Measurements from ENCODE around the gene EDIL3. TPM values are rescaled to one million over a fixed set of nuclear protein-coding genes. Genes with fewer than 3 reads are reported as not detected.
"Not testable (repeated sequence)": the region's sequence is repeated elsewhere in the genome, so short reads cannot be mapped to it uniquely, and the experiment has no call there.

The EDIL3 gene
- total RNA-seq, 1 donor from 2014 or later = 14.4 TPM

DNA sequence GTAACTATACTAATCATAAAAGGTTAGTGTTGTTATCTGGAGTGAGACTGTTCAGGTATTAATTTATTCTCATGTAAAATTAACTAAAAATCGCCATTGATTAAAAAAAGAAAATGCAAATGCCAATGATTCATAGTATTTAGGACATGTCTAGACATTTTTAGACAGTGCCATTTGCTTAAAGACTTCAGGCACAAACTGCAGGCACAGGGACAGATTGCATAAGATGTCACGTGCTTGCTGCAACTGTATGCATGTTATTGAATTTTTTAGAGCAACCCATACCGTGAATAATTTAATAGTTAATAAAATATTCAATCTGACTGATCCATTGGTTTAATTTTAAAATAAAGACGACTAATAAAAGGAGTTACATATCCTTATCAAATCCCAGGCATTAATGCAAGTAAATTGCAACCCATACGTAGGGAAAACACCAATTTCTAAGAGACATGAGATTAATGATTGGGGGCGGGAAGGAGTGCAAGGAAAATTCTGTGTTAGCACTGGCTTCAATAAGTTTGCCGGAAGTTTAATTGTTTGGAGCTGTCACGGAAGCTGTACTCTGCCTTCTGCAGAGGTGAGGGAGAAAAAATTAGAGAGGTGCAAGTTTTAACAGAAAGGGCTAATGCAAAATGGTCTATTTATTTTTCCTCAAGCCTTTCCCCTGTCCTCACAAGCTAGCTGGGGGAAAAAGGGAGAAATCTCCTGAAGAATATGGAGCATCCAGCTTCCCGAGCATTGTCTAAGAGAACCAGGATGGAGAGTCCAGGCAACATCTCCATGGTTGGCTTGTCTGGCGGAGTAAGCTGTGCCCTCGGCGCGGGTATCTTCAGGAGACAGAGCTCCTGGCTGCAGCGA is 2.9 kb downstream of the EDIL3 start:
- DNase-seq (no peak), ATAC-seq (no peak)
- intact Hi-C loops (cut with micrococcal nuclease) = no loop called here

DNA sequence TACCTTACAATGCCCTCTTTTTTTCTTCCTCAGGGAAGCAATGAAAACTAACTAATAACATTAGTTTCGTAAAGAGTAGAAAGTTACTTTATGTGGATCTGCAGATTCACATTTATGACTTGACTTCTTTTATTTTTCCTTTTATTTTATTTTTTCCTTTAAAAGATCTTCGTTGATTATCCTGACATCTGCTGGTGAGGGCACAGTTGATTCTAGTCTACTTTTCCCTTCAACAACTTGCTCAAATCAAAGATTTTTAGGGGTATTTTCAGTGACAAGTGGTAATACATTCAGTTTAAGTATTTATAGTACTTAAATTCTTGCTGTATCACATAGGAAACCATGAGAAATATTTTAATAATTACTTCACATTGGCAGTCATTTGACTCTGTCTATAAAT is 4.9 kb downstream of the EDIL3 start:
- ATAC-seq (no peak), DNase-seq (no peak)
- intact Hi-C loops (cut with micrococcal nuclease) = no loop called here

DNA sequence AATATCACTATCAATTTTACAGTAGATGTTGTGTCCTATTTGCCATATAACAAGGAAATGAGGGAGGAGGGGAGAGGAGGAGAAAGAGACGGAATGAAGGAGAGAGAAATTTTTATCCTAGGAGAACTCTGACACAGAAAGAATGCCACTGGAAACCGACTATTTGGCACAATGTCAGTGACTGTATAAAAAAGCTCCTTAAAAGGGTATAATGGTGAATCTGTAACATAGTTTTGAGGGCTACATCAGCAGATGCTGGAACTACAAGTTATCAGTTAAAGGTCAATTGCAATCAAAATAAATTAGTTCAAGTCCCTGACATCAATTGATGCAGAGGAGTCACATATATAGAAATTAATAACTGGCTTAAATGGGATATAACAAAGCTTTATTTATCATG is 5.7 kb downstream of the EDIL3 start:
- no peak for ATAC-seq
- DNase-seq = no peak
- intact Hi-C loops (cut with micrococcal nuclease) = no loop called here

DNA sequence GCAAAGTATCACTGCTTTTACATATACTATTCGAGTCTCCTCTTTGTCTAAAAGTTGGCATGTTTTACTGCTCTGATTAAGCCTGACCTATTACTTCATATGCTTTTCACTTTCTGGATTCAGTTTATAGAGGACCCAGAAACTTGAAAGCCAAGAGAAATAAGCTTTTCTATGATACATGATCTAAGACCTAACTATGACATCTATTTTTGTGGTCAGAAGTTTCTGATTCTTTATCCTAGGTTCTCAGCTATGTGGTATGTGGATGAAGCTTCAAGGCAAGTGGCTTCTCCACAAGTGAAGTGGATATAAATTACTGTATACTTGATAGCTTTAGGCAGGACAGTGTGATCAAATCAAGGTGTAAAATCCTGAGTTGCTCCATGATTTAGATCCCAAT is 6.3 kb downstream of the EDIL3 start:
- intact Hi-C loops (cut with micrococcal nuclease) = no loop called here
- DNase-seq = no peak
- ATAC-seq = no peak

DNA sequence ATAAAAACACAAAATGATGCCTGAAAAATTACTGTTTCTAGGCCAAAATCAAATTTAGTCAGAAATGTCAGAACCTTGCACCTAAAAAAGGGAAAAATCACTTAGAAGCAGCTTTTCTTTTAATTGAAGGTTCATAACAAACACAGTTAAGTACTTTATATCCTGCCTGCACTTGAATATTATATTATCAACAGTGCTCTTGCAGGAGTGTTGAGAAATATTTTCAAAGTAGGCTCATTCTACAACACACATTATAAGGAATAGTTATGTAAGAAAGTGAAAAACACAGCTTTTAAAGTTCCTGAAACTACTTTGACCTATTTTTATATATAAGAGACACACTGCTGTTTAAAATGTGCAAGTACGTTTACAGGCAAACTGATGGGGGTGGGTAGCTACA is 8.3 kb downstream of the EDIL3 start:
- intact Hi-C loops (cut with micrococcal nuclease) = no loop called here
- no peak for ATAC-seq
- no peak for DNase-seq

DNA sequence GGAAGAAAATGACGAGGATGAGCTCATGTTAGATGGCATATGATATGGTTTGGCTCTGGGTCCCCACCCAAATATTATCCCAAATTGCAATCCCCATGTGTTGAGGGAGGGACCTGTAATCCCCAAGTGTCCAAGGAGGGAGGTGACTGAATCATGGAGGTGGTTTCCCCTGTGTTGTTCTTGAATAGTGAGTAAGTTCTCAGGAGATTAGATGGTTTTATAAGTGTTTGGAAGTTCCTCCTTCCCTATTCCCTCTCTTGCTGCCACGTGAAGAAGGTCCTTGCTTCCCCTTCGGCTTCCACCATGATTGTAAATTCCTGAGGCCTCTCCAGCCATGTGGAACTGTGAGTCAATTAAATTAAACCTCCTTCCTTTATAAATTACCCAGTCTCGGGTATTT is 10.1 kb downstream of the EDIL3 start:
- intact Hi-C loops (cut with micrococcal nuclease) = no loop called here
- ATAC-seq = no peak
- no peak for DNase-seq

DNA sequence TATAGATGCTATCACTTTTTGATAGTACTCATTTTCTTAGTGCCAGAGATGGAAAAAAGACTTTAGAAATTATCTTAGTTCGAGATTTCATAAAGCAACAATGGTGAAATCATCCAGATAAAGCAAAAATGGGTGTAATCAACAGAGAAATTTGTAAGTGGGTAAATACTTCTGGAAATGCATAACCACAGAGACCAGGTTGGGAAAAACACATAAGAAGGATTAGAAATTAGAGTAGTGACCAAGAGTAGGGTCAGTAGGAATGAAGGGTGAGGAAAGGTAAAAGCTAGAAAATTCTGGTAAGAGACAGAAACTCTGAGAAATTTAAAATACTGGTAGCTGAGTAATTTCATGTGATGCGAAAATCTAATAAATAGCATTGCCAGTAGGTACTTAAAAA is 11.2 kb downstream of the EDIL3 start:
- no peak for DNase-seq
- intact Hi-C loops (cut with micrococcal nuclease) = no loop called here
- ATAC-seq = no peak

DNA sequence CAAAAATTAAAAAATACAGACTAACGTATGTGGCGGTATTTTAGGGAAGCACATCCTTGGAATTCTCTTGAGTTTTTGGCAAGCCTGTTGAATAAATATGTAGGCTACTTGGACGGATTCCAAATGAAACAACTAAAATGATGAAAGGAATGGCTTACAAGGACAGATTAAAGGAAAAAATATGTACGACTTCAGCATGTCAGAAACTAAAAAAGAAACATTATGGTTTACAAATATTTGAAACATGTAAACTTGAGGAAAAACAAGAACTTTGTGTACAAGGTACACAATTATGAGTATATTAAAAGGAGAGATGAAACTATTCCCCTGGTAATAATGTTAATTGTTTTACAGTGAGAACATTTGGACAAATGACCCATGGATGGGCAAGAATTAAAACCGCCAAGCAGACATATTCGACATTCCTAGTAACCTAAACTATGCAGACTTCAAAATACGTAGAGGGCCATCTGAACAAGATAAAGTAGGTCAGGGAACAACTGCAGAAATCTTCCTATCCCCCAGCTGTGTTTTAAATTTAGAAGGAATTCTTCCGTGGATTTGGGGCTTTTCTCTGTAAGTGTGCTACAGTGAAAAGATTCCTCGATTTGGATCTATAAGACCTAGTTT is 12.5 kb downstream of the EDIL3 start:
- ATAC-seq (no peak), DNase-seq (no peak)
- intact Hi-C loops (cut with micrococcal nuclease) = no loop called here

DNA sequence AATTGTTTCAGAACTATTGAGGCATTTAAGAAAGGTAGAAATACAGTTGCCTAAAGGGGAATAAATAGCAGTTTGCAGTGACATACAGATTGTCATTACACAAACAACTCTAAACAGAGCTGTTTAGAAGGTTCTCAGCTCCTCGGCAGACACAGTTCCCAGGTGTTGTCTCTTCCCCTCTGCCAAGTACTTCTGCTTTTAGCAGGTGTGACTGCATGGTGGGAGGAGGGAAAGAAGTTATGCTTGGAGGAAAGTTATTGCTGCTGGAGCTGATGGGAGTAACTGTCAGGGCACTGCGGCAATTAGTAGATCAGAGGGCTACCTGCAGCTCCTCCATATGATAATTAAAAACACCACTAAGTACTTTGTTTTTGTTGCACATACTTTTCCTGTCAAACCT is 14.5 kb downstream of the EDIL3 start:
- ATAC-seq (no peak), DNase-seq (no peak)
- intact Hi-C loops (cut with micrococcal nuclease) = no loop called here

DNA sequence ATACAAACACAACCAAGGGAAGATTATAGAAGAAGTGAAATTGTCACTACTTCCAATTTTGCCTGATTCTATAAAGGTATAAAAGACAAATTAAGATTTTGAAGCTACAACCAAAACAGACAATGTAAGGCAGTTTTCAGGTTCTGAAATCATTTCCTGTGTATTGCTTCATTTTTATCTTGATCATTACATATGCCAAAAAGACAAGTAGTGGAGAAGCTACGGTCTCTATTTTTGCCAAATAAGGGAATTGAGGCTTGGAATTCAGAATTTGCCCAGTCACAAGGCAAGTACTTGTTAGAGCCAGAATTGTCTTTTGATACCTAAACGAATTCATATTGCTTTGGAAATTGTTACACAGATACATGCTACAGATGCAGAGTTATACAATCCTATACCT is 20.6 kb downstream of the EDIL3 start:
- DNase-seq (no peak), ATAC-seq (no peak)
- intact Hi-C loops (cut with micrococcal nuclease) = no loop called here

DNA sequence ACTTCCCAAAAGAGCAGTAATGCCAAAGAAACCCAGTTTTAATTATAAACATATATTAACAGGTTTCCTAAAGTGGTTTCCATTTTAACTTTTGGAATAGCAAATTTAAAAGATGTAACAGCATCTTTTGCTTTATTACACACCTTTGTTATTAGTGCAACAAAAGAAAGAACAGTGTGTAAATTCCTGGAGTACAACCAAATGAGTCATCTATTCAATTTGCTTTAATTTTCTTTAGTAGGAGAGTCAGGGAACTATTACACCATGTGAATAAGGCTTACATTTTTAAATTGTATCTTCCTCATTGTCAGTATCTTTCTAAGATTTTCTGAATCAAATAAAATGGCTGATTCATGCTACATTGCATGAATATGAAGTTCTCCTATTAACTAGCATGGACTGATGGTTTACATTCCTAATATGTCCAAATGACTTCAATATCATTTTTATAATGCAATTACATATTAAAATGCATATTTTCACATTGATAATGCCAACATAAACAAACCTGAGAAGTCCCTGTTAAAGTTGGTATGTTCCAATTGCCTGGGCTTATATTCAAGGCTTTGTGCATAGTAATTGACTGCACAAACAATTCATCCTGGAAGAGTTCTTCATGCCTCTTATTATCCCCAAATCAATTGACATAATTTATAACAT is 22.5 kb downstream of the EDIL3 start:
- ATAC-seq (no peak), DNase-seq (no peak)
- intact Hi-C loops (cut with micrococcal nuclease) = no loop called here

DNA sequence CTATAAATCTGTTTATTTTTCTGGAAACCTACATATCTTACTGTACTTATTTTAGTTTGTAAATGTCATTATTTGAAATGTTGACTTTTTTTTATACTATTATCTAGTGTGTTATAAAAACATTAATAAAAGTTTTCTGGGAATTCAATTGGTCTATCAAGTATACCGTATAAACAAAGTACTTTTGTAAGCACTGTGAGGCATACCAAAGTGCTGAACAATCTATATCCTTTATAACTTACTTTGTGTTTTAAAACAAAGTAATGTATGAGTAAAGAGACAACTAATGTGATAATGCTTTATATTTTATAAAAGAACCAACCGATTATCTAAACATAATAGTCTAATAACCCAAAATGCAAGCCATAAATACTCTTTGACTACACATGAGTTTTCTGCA is 23.1 kb downstream of the EDIL3 start:
- intact Hi-C loops (cut with micrococcal nuclease) = no loop called here
- no peak for DNase-seq
- ATAC-seq = no peak

DNA sequence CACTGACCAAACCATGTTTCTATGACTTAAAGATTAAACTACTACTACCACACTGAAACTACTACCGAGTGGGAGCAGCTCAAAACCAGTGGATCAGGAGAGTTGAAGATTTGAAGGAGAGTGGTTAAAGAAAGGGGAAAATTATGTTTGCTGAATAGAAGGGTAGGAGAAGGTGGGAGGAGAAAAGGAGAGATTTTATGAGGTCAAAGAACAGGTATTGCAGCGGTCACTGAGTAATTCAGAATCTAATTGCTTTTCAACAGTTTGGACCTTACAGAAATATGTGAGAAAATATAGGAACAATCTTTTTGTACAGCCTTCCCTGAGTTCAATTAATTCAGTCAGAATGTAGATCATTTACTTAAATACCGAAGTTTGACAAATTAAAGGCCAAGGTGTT is 24.6 kb downstream of the EDIL3 start:
- DNase-seq = no peak
- intact Hi-C loops (cut with micrococcal nuclease) = no loop called here
- no peak for ATAC-seq

DNA sequence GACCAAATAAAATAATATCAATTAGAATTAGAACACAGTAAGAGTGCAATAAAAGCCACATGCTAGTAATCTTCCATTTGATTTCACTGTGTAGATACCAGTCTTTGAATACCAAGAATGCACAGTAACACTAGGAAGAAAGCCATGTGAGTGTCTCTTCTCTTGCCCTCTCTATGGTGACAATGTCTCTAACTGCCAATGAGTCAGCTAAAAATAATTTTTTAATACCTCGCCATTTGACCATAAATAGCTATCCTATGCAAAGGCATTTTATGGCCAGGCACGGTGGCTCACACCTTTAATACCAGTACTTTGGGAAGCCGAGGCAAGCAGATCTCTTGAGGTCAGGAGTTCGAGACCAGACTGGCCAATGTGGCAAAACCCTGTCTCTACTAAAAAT is 30.6 kb downstream of the EDIL3 start:
- no peak for ATAC-seq
- intact Hi-C loops (cut with micrococcal nuclease) = no loop called here
- DNase-seq = no peak

DNA sequence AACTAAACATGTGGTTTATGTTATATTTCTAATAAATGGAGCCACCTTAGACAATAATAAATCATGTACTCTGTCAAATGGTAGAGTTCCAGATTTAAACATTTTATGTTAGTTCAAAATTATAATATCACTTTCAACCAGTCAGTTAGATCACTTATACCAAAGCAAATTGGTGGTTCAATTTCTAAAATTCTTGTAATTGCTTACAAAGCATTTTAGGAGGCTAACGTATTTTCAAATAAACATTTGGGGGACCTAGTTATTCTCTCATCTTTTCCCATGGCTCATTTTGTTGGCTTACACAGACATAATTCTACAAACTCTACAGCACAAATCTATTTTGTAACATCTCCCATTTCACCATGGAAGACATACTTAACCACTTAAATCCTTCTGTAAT is 39.9 kb downstream of the EDIL3 start:
- no peak for ATAC-seq
- no peak for DNase-seq
- intact Hi-C loops (cut with micrococcal nuclease) = no loop called here

DNA sequence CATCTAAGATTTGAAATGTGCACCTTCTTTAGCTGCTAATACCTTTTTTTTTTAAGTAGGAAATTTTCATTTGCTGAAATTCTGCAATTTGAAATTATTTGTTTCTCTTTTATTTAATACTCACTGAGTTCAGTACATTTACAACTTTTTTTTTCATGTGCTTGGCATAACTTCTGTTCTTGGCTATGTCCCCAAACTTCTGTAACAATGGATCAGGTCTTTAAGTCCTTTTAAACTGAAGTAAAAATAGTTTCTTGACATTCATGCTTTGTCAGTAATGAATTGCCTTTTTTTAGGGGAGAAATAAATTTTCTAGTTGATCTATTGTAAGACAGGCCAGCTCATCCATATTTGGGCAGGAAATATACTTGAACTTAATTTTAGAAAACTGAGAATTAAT is 41.5 kb downstream of the EDIL3 start:
- no peak for ATAC-seq
- intact Hi-C loops (cut with micrococcal nuclease) = no loop called here
- DNase-seq = no peak

DNA sequence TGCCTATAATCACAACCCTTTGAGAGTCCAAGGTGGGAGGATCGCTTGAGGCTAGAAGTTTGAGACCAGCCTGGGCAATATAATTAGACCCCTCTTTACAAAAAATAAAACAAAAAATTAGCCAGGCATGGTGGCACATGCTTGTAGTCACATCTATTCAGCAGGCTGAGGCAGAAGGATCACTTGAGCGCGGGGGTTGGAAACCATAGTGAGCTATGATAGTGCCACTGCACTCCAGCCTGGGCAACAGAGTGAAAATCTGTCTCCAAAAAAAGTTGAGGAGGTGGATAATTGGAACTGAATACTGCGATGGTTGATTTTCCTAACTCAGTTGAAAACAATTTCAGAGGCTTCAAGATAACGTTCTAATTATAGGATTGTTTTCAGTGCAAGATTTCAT is 52.6 kb downstream of the EDIL3 start:
- DNase-seq (no peak), ATAC-seq (no peak)
- intact Hi-C loops (cut with micrococcal nuclease) = no loop called here

DNA sequence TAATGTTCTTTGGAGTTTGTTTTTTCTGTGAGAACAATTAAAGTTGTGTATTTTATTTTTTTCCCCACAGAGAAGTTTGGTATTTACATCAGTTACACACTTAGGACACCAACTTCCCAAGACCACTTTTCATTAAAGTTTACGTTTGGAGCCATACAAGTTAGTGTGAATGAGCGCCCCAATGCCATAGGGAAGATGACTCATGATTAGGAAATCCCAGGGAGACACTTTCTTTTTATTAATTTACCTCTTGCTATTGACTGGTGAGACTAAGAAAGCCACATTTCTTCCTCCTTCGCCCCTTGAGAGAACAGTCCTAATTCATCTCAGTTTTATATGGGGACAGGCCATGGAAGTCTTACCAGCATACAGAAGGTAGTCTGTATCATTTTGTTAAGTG is 57.1 kb downstream of the EDIL3 start:
- no peak for ATAC-seq
- no peak for DNase-seq
- intact Hi-C loops (cut with micrococcal nuclease) = no loop called here

DNA sequence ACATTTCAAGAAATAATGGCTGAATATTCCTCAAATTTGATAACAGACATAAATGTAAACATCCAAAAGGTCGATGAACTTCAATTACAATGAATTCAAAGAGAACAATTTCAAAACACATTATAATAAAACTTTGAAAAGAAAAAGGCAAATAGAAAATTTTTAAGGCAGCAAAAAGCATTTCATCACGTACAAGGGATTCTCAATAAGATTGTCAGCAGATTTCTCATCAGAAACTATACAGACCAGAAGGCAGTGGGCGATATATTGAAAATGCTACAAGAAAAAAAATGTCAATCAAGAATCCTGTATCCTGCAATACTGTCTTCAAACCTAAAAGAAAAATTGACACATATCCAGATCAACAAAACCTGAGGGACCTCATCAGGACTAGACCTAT is 62.0 kb downstream of the EDIL3 start:
- DNase-seq (no peak), ATAC-seq (no peak)
- intact Hi-C loops (cut with micrococcal nuclease) = no loop called here

DNA sequence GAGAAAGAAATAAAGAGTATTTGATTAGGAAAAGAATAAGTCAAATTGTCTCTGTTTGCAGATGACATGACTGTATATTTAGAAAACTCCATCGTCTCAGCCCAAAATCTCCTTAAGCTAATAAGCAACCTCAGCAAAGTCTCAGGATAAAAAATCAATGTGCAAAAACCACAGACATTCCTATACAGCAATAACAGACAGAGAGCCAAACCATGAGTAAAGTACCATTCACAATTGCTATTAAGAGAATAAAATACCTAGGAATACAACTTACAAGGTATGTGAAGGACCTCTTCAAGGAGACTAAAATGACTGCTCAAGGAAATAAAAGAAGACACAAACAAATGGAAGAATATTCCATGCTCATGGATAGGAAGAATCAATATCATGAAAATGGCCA is 66.9 kb downstream of the EDIL3 start:
- ATAC-seq; intact Hi-C loops (cut with micrococcal nuclease): not testable (repeated sequence)

DNA sequence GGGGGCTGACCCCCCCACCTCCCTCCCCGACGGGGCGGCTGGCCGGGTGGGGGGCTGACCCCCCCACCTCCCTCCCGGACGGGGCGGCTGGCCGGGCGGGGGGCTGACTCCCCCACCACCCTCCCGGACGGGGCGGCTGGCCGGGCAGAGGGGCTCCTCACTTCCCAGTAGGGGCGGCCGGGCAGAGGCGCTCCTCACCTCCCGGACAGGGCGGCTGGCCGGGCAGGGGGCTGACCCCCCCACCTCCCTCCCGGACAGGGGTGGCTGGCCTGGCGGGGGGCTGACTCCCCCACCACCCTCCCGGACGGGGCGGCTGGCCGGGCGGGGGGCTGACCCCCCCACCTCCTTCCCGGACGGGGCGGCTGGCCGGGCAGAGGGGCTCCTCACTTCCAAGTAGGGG is 72.4 kb downstream of the EDIL3 start:
- DNase-seq; ATAC-seq; intact Hi-C loops (cut with micrococcal nuclease): not testable (repeated sequence)

More for the DNA sequence above, 66.9 kb downstream of the EDIL3 start:
- DNase-seq = not testable (repeated sequence)
